IMR-90 (cell line): ENCODE results near the gene CAVIN4. TPM values are rescaled to one million over a fixed set of nuclear protein-coding genes. Genes with fewer than 3 reads are reported as not detected.

Experiments used
- ATAC-seq: fragments of 200-7000 bp; cut with Tn5 transposase; 2 replicates; pipeline ENCODE4 v1.9.1; 2020; ENCODE audit warnings: low read depth, mild to moderate bottlenecking, moderate library complexity
- BruUV-seq: library from RNA; stranded (reverse); fragments of 400-500 nt; replicated peaks from 2 replicates; lab custom pipeline; 2021; lab: Mats Ljungman, UMichigan
- CTCF ChIA-PET: fragments of 300-600 bp; formaldehyde crosslinking; extraction: SDS; loops from one replicate; lab custom pipeline; 2021; ENCODE audit warnings: antibody characterized with exemption; lab: Yijun Ruan, JAX
- POLR2A ChIA-PET: fragments of 300-600 bp; sonication (Branson Sonifier 250); formaldehyde crosslinking; loops from one replicate; lab custom pipeline; 2022; ENCODE audit warnings: antibody characterized with exemption; ENCODE audit not compliant: unreplicated experiment; lab: Charles Lee
- DNase-seq: peaks from one replicate; pipeline ENCODE4 v3.0.0; 2013
- H2AFZ ChIP-seq: replicated peaks from 2 replicates; pipeline ENCODE3; 2013; ENCODE audit warnings: low read length, mild to moderate bottlenecking; ENCODE audit not compliant: poor library complexity
- H2AK5ac ChIP-seq: 2 replicates; pipeline ENCODE4 v1.6.1; 2013; ENCODE audit warnings: low read depth, low read length, inconsistent platforms
- H2AK9ac ChIP-seq: replicated peaks from 2 replicates; pipeline ENCODE3; 2013; ENCODE audit warnings: mild to moderate bottlenecking, low read depth, low read length, moderate library complexity; ENCODE audit not compliant: poor library complexity
- H2BK120ac ChIP-seq: 2 replicates; pipeline ENCODE4 v1.6.1; 2013; ENCODE audit warnings: low read depth, low read length, inconsistent platforms
- H2BK15ac ChIP-seq: 3 replicates; pipeline ENCODE4 v1.6.1; 2013; ENCODE audit warnings: low read depth, low read length, inconsistent platforms
- H2BK20ac ChIP-seq: 2 replicates; pipeline ENCODE4 v1.6.1; 2013; ENCODE audit warnings: low read depth, mild to moderate bottlenecking, inconsistent platforms, low read length, moderate library complexity
- H2BK5ac ChIP-seq: 2 replicates; pipeline ENCODE4 v1.6.1; 2013; ENCODE audit warnings: mild to moderate bottlenecking, low read depth, low read length, inconsistent platforms; ENCODE audit not compliant: poor library complexity, severe bottlenecking
- H3K14ac ChIP-seq: replicated peaks from 2 replicates; pipeline ENCODE4 v1.6.1; 2013; ENCODE audit warnings: low read depth, low read length, inconsistent platforms
- H3K18ac ChIP-seq: 2 replicates; pipeline ENCODE4 v1.6.1; 2013; ENCODE audit warnings: low read depth, low read length, control low read depth
- H3K23ac ChIP-seq: 2 replicates; pipeline ENCODE4 v1.6.1; 2013; ENCODE audit warnings: low read depth, low read length, inconsistent platforms
- H3K27ac ChIP-seq: 2 replicates; pipeline ENCODE4 v1.5.1; 2013; ENCODE audit warnings: mild to moderate bottlenecking, control low read depth, low read length; ENCODE audit not compliant: insufficient read depth
- H3K27me3 ChIP-seq: 2 replicates; pipeline ENCODE4 v1.6.1; 2013; ENCODE audit warnings: low read length; ENCODE audit not compliant: control insufficient read depth, insufficient read depth
- H3K36me3 ChIP-seq: 2 replicates; pipeline ENCODE4 v1.6.1; 2013; ENCODE audit warnings: low read length, mixed read lengths; ENCODE audit not compliant: control insufficient read depth, insufficient read depth
- H3K4ac ChIP-seq: 2 replicates; pipeline ENCODE4 v1.6.1; 2013; ENCODE audit warnings: low read depth, low read length, inconsistent platforms
- H3K4me1 ChIP-seq: 2 replicates; pipeline ENCODE4 v1.6.1; 2013; ENCODE audit warnings: low read length, mixed read lengths; ENCODE audit not compliant: control insufficient read depth, insufficient read depth
- H3K4me2 ChIP-seq: 2 replicates; pipeline ENCODE4 v1.6.1; 2013; ENCODE audit warnings: low read depth, mild to moderate bottlenecking, control low read depth, low read length, moderate library complexity
- H3K4me3 ChIP-seq: 2 replicates; pipeline ENCODE4 v1.5.1; 2013; ENCODE audit warnings: low read depth, mild to moderate bottlenecking, control low read depth, low read length, moderate library complexity; ENCODE audit not compliant: insufficient read depth
- H3K56ac ChIP-seq: 2 replicates; pipeline ENCODE4 v1.6.1; 2013; ENCODE audit warnings: low read length, inconsistent platforms; ENCODE audit not compliant: insufficient read depth; ENCODE audit errors: extremely low read depth
- H3K79me1 ChIP-seq, 2 experiments: 2 replicates each; pipeline ENCODE4 v1.6.1; 2013; ENCODE audit warnings: low read length in 2 of 2, inconsistent platforms in 1 of 2, low read depth in 1 of 2
- H3K9ac ChIP-seq: 2 replicates; pipeline ENCODE4 v1.6.1; 2013; ENCODE audit warnings: low read depth, low read length, control low read depth
- H3K9me1 ChIP-seq: 2 replicates; pipeline ENCODE4 v1.6.1; 2013; ENCODE audit warnings: low read length, inconsistent platforms; ENCODE audit not compliant: insufficient read depth
- H3K9me3 ChIP-seq: 2 replicates; pipeline ENCODE4 v1.6.1; 2013; ENCODE audit warnings: low read length; ENCODE audit not compliant: control insufficient read depth, insufficient read depth
- H4K20me1 ChIP-seq: 2 replicates; pipeline ENCODE4 v1.6.1; 2013; ENCODE audit warnings: low read length, inconsistent platforms; ENCODE audit not compliant: insufficient read depth
- H4K5ac ChIP-seq: 2 replicates; pipeline ENCODE4 v1.6.1; 2013; ENCODE audit warnings: mild to moderate bottlenecking, low read depth, low read length, control low read depth
- H4K8ac ChIP-seq, 2 experiments: 2 replicates each; pipeline ENCODE4 v1.6.1; 2013; ENCODE audit warnings: low read depth in 2 of 2, low read length in 2 of 2, control low read depth in 1 of 2, inconsistent platforms in 1 of 2
- H4K91ac ChIP-seq: 2 replicates; pipeline ENCODE4 v1.6.1; 2013; ENCODE audit warnings: low read depth, low read length, inconsistent platforms; ENCODE audit not compliant: insufficient read depth
- BHLHE40 ChIP-seq: fragments of 150-350 bp; IDR thresholded peaks from 2 replicates; pipeline ENCODE4 v1.6.1; 2016; ENCODE audit warnings: mild to moderate bottlenecking, low read depth, low read length
- CEBPB ChIP-seq: IDR thresholded peaks from 2 replicates; pipeline ENCODE4 v1.6.1; 2012; ENCODE audit warnings: low read depth, low read length, improper control_type of control experiment
- CHD1 ChIP-seq: IDR thresholded peaks from 2 replicates; pipeline ENCODE4 v1.6.1; 2012; ENCODE audit warnings: low read depth, low read length, improper control_type of control experiment
- FOS ChIP-seq: fragments of 150-350 bp; IDR thresholded peaks from 2 replicates; pipeline ENCODE4 v1.6.1; 2016; ENCODE audit warnings: low read depth, low read length
- MAFK ChIP-seq: IDR thresholded peaks from 2 replicates; pipeline ENCODE4 v1.6.1; 2012; ENCODE audit warnings: low read depth, low read length, improper control_type of control experiment
- MAZ ChIP-seq: IDR thresholded peaks from 2 replicates; pipeline ENCODE4 v1.6.1; 2012; ENCODE audit warnings: low read depth, mild to moderate bottlenecking, low read length, improper control_type of control experiment, moderate library complexity, borderline replicate concordance
- MXI1 ChIP-seq: IDR thresholded peaks from 2 replicates; pipeline ENCODE4 v1.6.1; 2012; ENCODE audit warnings: low read depth, mild to moderate bottlenecking, low read length, moderate library complexity, borderline replicate concordance
- NFE2L2 ChIP-seq: fragments of 150-350 bp; IDR thresholded peaks from 2 replicates; pipeline ENCODE4 v1.6.1; 2016; ENCODE audit warnings: low read depth, mild to moderate bottlenecking, low read length
- POLR2A ChIP-seq: IDR thresholded peaks from 2 replicates; pipeline ENCODE4 v1.6.1; 2012; ENCODE audit warnings: mild to moderate bottlenecking, low read depth, low read length
- RAD21 ChIP-seq: IDR thresholded peaks from 2 replicates; pipeline ENCODE4 v1.6.1; 2012; ENCODE audit warnings: low read length, improper control_type of control experiment
- RCOR1 ChIP-seq: IDR thresholded peaks from 2 replicates; pipeline ENCODE4 v1.6.1; 2012; ENCODE audit warnings: mild to moderate bottlenecking, low read length, improper control_type of control experiment; ENCODE audit not compliant: insufficient replicate concordance
- RFX5 ChIP-seq: IDR thresholded peaks from 2 replicates; pipeline ENCODE4 v1.8.0; 2012; ENCODE audit warnings: low read depth, mild to moderate bottlenecking, low read length, moderate library complexity
- SMC3 ChIP-seq: fragments of 150-350 bp; IDR thresholded peaks from 2 replicates; pipeline ENCODE4 v1.6.1; 2016; ENCODE audit warnings: low read depth, mild to moderate bottlenecking, antibody characterized with exemption, low read length, moderate library complexity
- WGBS, 2 experiments: methylation state at CpG; one replicate each; pipeline versions ENCODE4 v1.1.5 to v1.1.7; 2013; ENCODE audit warnings: missing lambda C conversion rate in 2 of 2; ENCODE audit not compliant: insufficient read length in 1 of 2; ENCODE audit errors: extremely low coverage in 2 of 2; 5-methylcytosine and 5-hydroxymethylcytosine counted together
- dilution Hi-C: fragments of 300-500 bp; cut with HindIII; formaldehyde crosslinking; loops from one replicate; pipeline ENCODE4 v1.14.3; 2018; ENCODE audit warnings: low sequenced_read_pairs; ENCODE audit not compliant: unreplicated experiment
- in situ Hi-C: fragments of 300-500 bp; cut with MboI; formaldehyde crosslinking; loops from 3 replicates; pipeline ENCODE4 v1.14.3; 2019; ENCODE audit warnings: low sequenced_read_pairs, inconsistent platforms, mixed read lengths
- intact Hi-C: fragments of 100-400 bp; cut with micrococcal nuclease; formaldehyde crosslinking; loops from 2 replicates; pipeline ENCODE4 v1.10.0; 2022
- polyA plus RNA-seq, 3 experiments: library from polyadenylated mRNA; depleted of rRNA; stranded (reverse); fragments of >200 nt; gene quantifications; 2 replicates each; pipeline ENCODE4 v1.2.3, GENCODE V29; 2012; ENCODE audit warnings: low replicate concordance in 1 of 3
- total RNA-seq: library from RNA; depleted of rRNA; stranded (reverse); fragments of >200 nt; gene quantifications from 2 replicates; pipeline ENCODE4 v1.2.3, GENCODE V29; 2012
- TF ChIP-seq, protein P1 (sequence below): fragments of 150-350 bp; IDR thresholded peaks from 2 replicates; pipeline ENCODE4 v1.6.1; 2017; ENCODE audit warnings: mild to moderate bottlenecking, antibody characterized with exemption, low read length, low read depth
- TF ChIP-seq, protein P2 (sequence below): fragments of 150-350 bp; IDR thresholded peaks from 2 replicates; pipeline ENCODE4 v1.6.1; 2016; ENCODE audit warnings: low read depth, mild to moderate bottlenecking, low read length, moderate library complexity, borderline replicate concordance
- TF ChIP-seq, protein P3 (sequence below): conservative IDR thresholded peaks from 2 replicates; pipeline ENCODE4 v1.5.1; 2012; ENCODE audit warnings: mild to moderate bottlenecking, low read depth, low read length, improper control_type of control experiment

The CAVIN4 gene
- total and polyA plus RNA-seq, 2 of the 4 experiments (the other 2 are of a cell fraction), result 2.2 to 2.6 TPM

DNA sequence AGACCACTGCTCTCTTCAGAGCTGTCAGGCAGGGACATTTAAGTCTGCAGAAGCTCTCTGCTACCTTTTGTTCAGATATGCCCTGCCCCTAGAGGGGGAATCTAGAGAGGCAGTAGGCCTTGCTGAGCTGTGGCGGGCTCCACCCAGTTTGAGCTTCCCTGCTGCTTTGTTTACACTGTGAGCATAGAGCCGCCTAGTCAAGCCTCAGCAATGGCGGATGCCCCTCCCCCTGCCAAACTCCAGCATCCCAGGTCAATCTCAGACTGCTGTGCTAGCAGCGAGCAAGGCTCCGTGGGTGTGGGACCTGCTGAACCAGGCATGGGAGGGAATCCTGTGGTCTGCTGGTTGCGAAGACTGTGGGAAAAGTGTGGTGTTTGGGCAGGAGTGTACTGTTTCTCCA, 59.9 kb downstream of the CAVIN4 start:
- Histone ChIP-seq H3K9me3 (no peaks in the 10 kb centered on the region), H2AFZ (no peak overlapping the region)
- CTCF ChIA-PET, result interaction anchor here (0.6 to 1.2 kb wide), 2 partner anchors 8 to 24 kb away, joined by 3 read pairs; no protein-coding TSS in a partner anchor

More for the DNA sequence above, 59.9 kb downstream of the CAVIN4 start:
- dilution Hi-C loops (no loop called here), intact Hi-C loops (no loop called here), in situ Hi-C loops (no loop called here)
- Histone ChIP-seq H3K56ac (no peak overlapping the region), H3K4ac (no peak overlapping the region), H3K79me1 (no peaks in the 10 kb centered on the region), H3K27me3 (no peaks in the 10 kb centered on the region), H3K4me2 (no peak overlapping the region), H2BK5ac (no peak overlapping the region), H3K9ac (no peak overlapping the region), H2AK9ac (no peak overlapping the region), H4K5ac (no peak overlapping the region), H3K27ac (no peak overlapping the region), H3K18ac (no peak overlapping the region), H3K4me1 (no peaks in the 10 kb centered on the region), H3K36me3 (no peaks in the 10 kb centered on the region), H2BK15ac (no peak overlapping the region), H4K91ac (no peak overlapping the region), H3K4me3 (no peak overlapping the region), H4K8ac (no peak overlapping the region), H3K14ac (no peak overlapping the region), H2BK20ac (no peak overlapping the region), H3K23ac (no peak overlapping the region), H3K9me1 (no peaks in the 10 kb centered on the region), H4K20me1 (no peaks in the 10 kb centered on the region), H2BK120ac (no peak overlapping the region), H2AK5ac (no peak overlapping the region)
- ATAC-seq (no peak), DNase-seq (no peak)
- TF ChIP-seq MAZ (no peak), CHD1 (no peak), POLR2A (no peak), RCOR1 (no peak), MAFK (no peak), SMC3 (no peak), FOS (no peak), NFE2L2 (no peak), MXI1 (no peak), RAD21 (no peak), RFX5 (no peak), CEBPB (no peak), BHLHE40 (no peak)
- TF ChIP-seq, protein P1, sequence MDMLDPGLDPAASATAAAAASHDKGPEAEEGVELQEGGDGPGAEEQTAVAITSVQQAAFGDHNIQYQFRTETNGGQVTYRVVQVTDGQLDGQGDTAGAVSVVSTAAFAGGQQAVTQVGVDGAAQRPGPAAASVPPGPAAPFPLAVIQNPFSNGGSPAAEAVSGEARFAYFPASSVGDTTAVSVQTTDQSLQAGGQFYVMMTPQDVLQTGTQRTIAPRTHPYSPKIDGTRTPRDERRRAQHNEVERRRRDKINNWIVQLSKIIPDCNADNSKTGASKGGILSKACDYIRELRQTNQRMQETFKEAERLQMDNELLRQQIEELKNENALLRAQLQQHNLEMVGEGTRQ, result no peak
- TF ChIP-seq, protein P2, sequence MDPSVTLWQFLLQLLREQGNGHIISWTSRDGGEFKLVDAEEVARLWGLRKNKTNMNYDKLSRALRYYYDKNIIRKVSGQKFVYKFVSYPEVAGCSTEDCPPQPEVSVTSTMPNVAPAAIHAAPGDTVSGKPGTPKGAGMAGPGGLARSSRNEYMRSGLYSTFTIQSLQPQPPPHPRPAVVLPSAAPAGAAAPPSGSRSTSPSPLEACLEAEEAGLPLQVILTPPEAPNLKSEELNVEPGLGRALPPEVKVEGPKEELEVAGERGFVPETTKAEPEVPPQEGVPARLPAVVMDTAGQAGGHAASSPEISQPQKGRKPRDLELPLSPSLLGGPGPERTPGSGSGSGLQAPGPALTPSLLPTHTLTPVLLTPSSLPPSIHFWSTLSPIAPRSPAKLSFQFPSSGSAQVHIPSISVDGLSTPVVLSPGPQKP, result no peak
- TF ChIP-seq, protein P3, sequence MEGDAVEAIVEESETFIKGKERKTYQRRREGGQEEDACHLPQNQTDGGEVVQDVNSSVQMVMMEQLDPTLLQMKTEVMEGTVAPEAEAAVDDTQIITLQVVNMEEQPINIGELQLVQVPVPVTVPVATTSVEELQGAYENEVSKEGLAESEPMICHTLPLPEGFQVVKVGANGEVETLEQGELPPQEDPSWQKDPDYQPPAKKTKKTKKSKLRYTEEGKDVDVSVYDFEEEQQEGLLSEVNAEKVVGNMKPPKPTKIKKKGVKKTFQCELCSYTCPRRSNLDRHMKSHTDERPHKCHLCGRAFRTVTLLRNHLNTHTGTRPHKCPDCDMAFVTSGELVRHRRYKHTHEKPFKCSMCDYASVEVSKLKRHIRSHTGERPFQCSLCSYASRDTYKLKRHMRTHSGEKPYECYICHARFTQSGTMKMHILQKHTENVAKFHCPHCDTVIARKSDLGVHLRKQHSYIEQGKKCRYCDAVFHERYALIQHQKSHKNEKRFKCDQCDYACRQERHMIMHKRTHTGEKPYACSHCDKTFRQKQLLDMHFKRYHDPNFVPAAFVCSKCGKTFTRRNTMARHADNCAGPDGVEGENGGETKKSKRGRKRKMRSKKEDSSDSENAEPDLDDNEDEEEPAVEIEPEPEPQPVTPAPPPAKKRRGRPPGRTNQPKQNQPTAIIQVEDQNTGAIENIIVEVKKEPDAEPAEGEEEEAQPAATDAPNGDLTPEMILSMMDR, result no peak
- no CpG with 5 or more reads among the region's 6 CpGs for WGBS, 2 experiments
- no TSS peak for BruUV-seq
- POLR2A ChIA-PET, result no interaction called here
